ENCODE results near the gene PEMT. TPM values are rescaled to one million over a fixed set of nuclear protein-coding genes. Genes with fewer than 3 reads are reported as not detected.

The PEMT gene
- total RNA-seq, 1 experiment from 2014 or later = 53.1 TPM

- H3K4me3 Mint-ChIP-seq = peak within 1 kb of the TSS; percentile 81
- no peaks in the 10 kb centered on the region for H3K9me3 Mint-ChIP-seq
- no peak within 1 kb of the TSS for H3K27ac Mint-ChIP-seq
- peaks cover 29% of the 10 kb centered on the region for H3K27me3 Mint-ChIP-seq (ENCODE audit: low read depth)
- DNase-seq (ENCODE audit: low spot score) (peak; percentile 82), ATAC-seq (peak; percentile 75)
- ChIA-PET CTCF (interaction anchor here (0.6 to 3.9 kb wide), 95 partner anchors 10 to 537 kb away, joined by 3 to 108 read pairs (median 5); partner anchors contain the start of genes COPS3, DRC3, PEMT and SREBF1), POLR2A (interaction anchor here (0.5 to 2.1 kb wide), 31 partner anchors 11 to 381 kb away, joined by 3 to 7 read pairs (median 3); partner anchors contain the start of gene PEMT)
- peaks cover 6% of the 10 kb centered on the region for H3K36me3 Mint-ChIP-seq
- peaks cover 41% of the 10 kb centered on the region for H3K4me1 Mint-ChIP-seq
- TF ChIP-seq TP53 (CRISPR knock-in tag; IDR thresholded peaks at IDR 0.05) (peak; percentile 5; the same call in 1 of the 2 replicates), IRF1 (CRISPR knock-in tag; IDR thresholded peaks at IDR 0.05) (no peak), CBFB (CRISPR knock-in tag; IDR thresholded peaks at IDR 0.05; ENCODE audit: low read depth) (peak; percentile 89; the same call in 1 of the 2 replicates), IRF2 (CRISPR knock-in tag; IDR thresholded peaks at IDR 0.05; ENCODE audit: borderline replicate concordance, low read depth) (no peak), JAZF1 (CRISPR knock-in tag; IDR thresholded peaks at IDR 0.05) (no peak), TEAD4 (CRISPR knock-in tag; IDR thresholded peaks at IDR 0.05) (no peak), USF2 (CRISPR knock-in tag; IDR thresholded peaks at IDR 0.05) (0 out of 2 replicates have a peak, but pooled peaks have one; percentile 11), SP1 (CRISPR knock-in tag; conservative IDR thresholded peaks at IDR 0.05) (peak; percentile 61; the same call in 1 of the 2 replicates), FOXP4 (CRISPR knock-in tag; IDR thresholded peaks at IDR 0.05) (peak; percentile 6; the same call in 1 of the 2 replicates), ATF1 (CRISPR knock-in tag; IDR thresholded peaks at IDR 0.05) (no peak), HMGXB4 (CRISPR knock-in tag; IDR thresholded peaks at IDR 0.05) (0 out of 2 replicates have a peak, but pooled peaks have one; percentile 61), PREB (CRISPR knock-in tag; IDR thresholded peaks at IDR 0.05; ENCODE audit: borderline replicate concordance) (no peak), ZBTB21 (CRISPR knock-in tag; IDR thresholded peaks at IDR 0.05; ENCODE audit: borderline replicate concordance) (0 out of 2 replicates have a peak, but pooled peaks have one; percentile 34), NFYB (CRISPR knock-in tag; conservative IDR thresholded peaks at IDR 0.05; ENCODE audit: low read depth) (0 out of 2 replicates have a peak, but pooled peaks have one; percentile 25), GRHL2 (CRISPR knock-in tag; IDR thresholded peaks at IDR 0.05; ENCODE audit: insufficient replicate concordance, severe bottlenecking) (no peak), TCF7 (CRISPR knock-in tag; IDR thresholded peaks at IDR 0.05; ENCODE audit: low read depth) (0 out of 2 replicates have a peak, but pooled peaks have one; percentile 77), ZNF425 (CRISPR knock-in tag; conservative IDR thresholded peaks at IDR 0.05) (no peak), CTCF (IDR thresholded peaks at IDR 0.05) (peak; percentile 95), MAX (CRISPR knock-in tag; IDR thresholded peaks at IDR 0.05) (peak; percentile 14), MYBL2 (CRISPR knock-in tag; IDR thresholded peaks at IDR 0.05) (peak; percentile 23; the same call in 1 of the 2 replicates), HMGA2 (CRISPR knock-in tag; IDR thresholded peaks at IDR 0.05) (no peak), NFE2L1 (CRISPR knock-in tag; IDR thresholded peaks at IDR 0.05) (peak; percentile 69), ZBTB43 (CRISPR knock-in tag; IDR thresholded peaks at IDR 0.05) (no peak; the same call in 1 of the 2 replicates)
Measured at GRCh38 chr17:17496189-17497064, 95.1 kb downstream of the PEMT start, which contains the start of gene RASD1. RASD1 (minus strand) TSS chr17:17496395; CDS start chr17:17496181, 214 bp downstream.

Data from WTC11 (cell line).